ENCODE data around the gene SNX3.

GRCh38 chr6:108254433-108255410 lies 6.1 kb downstream of the SNX3 start:
- TF ChIP-seq EZH2 (IDR thresholded peaks at IDR 0.05; ENCODE audit: low read length, unreplicated experiment) (no peak), CTCF (conservative IDR thresholded peaks at IDR 0.05; ENCODE audit: low read depth, low read length) (no peak)
